Activated naive CD8-positive, alpha-beta T cell treated with anti-CD3 and anti-CD28 coated beads for 36 hours (primary cell): ENCODE results near the gene PHKA2. TPM values are rescaled to one million over a fixed set of nuclear protein-coding genes. Genes with fewer than 3 reads are reported as not detected.

Source experiments
- DNase-seq: peaks from one replicate; pipeline ENCODE4 v3.0.0; 2021
- H3K27ac Mint-ChIP-seq: one replicate; pipeline ENCODE4 v1.8.0; 2022; ENCODE audit warnings: mild to moderate bottlenecking, moderate library complexity, mixed read lengths
- H3K27me3 Mint-ChIP-seq: one replicate; pipeline ENCODE4 v1.8.0; 2022; ENCODE audit warnings: mild to moderate bottlenecking, mixed read lengths
- H3K36me3 Mint-ChIP-seq: one replicate; pipeline ENCODE4 v1.8.0; 2021; ENCODE audit warnings: mild to moderate bottlenecking, mixed read lengths
- H3K4me1 Mint-ChIP-seq: one replicate; pipeline ENCODE4 v1.8.0; 2021; ENCODE audit warnings: mixed read lengths
- H3K4me3 Mint-ChIP-seq: one replicate; pipeline ENCODE4 v1.8.0; 2022; ENCODE audit warnings: mild to moderate bottlenecking, moderate library complexity, mixed read lengths
- H3K9me3 Mint-ChIP-seq: one replicate; pipeline ENCODE4 v1.8.0; 2022; ENCODE audit warnings: mixed read lengths
- total RNA-seq, 2 experiments: library from RNA; stranded (reverse); gene quantifications; one replicate each; pipeline ENCODE4 v1.2.3, GENCODE V29; 2021

The PHKA2 gene
- total RNA-seq, 2 experiments from 2014 or later: 18.2 to 18.6 TPM

GRCh38 chrX:18929775-18930174 lies 54.1 kb downstream of the PHKA2 start:
- H3K9me3 Mint-ChIP-seq: no peaks in the 10 kb centered on the region
- H3K36me3 Mint-ChIP-seq: no peaks in the 10 kb centered on the region
- DNase-seq: no peak
- no peak overlapping the region for H3K4me3 Mint-ChIP-seq
- H3K27me3 Mint-ChIP-seq: no peaks in the 10 kb centered on the region
- H3K4me1 Mint-ChIP-seq: no peaks in the 10 kb centered on the region
- H3K27ac Mint-ChIP-seq: no peak overlapping the region

DNA sequence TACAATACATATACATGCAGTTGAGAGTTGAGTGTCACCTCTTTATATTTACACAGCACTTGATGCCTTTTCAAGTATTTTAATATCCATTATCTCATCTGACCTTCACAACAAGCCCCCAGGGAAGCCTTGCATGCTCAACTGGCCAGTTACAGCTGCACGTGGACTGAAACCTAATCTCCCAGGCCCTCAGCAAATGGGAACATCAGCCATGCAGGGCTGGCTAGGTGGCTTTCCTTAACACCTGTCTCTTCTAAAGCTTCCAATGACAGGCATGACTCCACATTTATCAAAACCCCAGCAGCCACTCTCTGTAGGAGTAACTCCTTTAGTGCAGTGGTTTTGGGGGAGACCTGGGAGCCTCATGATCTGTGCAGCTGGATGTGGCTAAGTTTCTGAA lies 56.4 kb downstream of the PHKA2 start:
- Mint-ChIP-seq H3K4me1 (no peaks in the 10 kb centered on the region), H3K4me3 (no peak overlapping the region), H3K36me3 (no peaks in the 10 kb centered on the region), H3K27me3 (no peaks in the 10 kb centered on the region), H3K9me3 (no peaks in the 10 kb centered on the region), H3K27ac (no peak overlapping the region)
- no peak for DNase-seq

DNA sequence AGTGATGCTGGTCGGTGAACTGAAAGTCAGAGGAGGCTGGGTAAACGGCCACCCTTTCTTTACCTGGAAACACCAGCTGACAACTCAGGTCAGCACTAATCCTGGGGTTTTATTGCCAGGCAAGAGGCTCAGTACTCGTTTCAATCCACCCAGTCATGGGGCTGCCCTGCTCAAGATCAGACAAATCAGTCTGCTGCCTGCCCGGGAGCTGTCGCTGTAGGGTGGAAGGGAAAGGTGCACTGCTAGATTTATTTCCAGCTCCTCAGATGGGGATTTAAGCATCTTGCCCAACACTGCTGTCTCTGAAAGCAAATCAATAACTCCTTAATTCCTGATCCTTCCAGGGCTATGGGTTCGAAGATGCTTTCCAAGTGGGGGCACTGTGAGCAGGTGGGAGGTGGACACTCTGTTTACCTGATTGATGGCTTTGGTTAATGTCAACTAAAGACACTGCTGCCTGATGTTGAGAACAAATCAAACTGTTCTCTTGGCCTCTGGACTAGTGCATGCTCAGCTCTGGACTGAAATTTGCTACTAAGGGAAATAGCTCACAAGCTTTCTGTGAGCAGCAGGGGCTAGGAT lies 59.3 kb downstream of the PHKA2 start:
- H3K27ac Mint-ChIP-seq: no peak overlapping the region
- H3K36me3 Mint-ChIP-seq: no peaks in the 10 kb centered on the region
- H3K4me3 Mint-ChIP-seq: no peak overlapping the region
- no peaks in the 10 kb centered on the region for H3K27me3 Mint-ChIP-seq
- no peaks in the 10 kb centered on the region for H3K9me3 Mint-ChIP-seq
- H3K4me1 Mint-ChIP-seq: no peaks in the 10 kb centered on the region
- no peak for DNase-seq

GRCh38 chrX:18920566-18920965 lies 63.3 kb downstream of the PHKA2 start:
- no peak for DNase-seq
- no peaks in the 10 kb centered on the region for H3K27me3 Mint-ChIP-seq
- peaks cover 23% of the 10 kb centered on the region for H3K36me3 Mint-ChIP-seq
- no peaks in the 10 kb centered on the region for H3K9me3 Mint-ChIP-seq
- H3K4me3 Mint-ChIP-seq: no peak overlapping the region
- H3K4me1 Mint-ChIP-seq: no peaks in the 10 kb centered on the region
- no peak overlapping the region for H3K27ac Mint-ChIP-seq

- DNase-seq: no peak
- no peaks in the 10 kb centered on the region for H3K27me3 Mint-ChIP-seq
- H3K9me3 Mint-ChIP-seq: no peaks in the 10 kb centered on the region
- H3K27ac Mint-ChIP-seq: no peak overlapping the region
- peaks cover 24% of the 10 kb centered on the region for H3K36me3 Mint-ChIP-seq
- H3K4me3 Mint-ChIP-seq: no peak overlapping the region
- H3K4me1 Mint-ChIP-seq: no peaks in the 10 kb centered on the region
Observed at GRCh38 chrX:18920079-18920478, 63.8 kb downstream of the PHKA2 start.

GRCh38 chrX:18917831-18918230 lies 66.1 kb downstream of the PHKA2 start:
- Mint-ChIP-seq H3K27ac (no peak overlapping the region), H3K27me3 (no peaks in the 10 kb centered on the region), H3K9me3 (no peaks in the 10 kb centered on the region), H3K36me3 (peaks cover 24% of the 10 kb centered on the region), H3K4me1 (no peaks in the 10 kb centered on the region), H3K4me3 (no peak overlapping the region)
- DNase-seq: no peak

GRCh38 chrX:18906286-18906685 lies 77.6 kb downstream of the PHKA2 start:
- H3K4me3 Mint-ChIP-seq: no peak overlapping the region
- no peak overlapping the region for H3K27ac Mint-ChIP-seq
- H3K9me3 Mint-ChIP-seq: no peaks in the 10 kb centered on the region
- H3K4me1 Mint-ChIP-seq: no peaks in the 10 kb centered on the region
- DNase-seq: no peak
- no peaks in the 10 kb centered on the region for H3K27me3 Mint-ChIP-seq
- peaks cover 2% of the 10 kb centered on the region for H3K36me3 Mint-ChIP-seq

DNA sequence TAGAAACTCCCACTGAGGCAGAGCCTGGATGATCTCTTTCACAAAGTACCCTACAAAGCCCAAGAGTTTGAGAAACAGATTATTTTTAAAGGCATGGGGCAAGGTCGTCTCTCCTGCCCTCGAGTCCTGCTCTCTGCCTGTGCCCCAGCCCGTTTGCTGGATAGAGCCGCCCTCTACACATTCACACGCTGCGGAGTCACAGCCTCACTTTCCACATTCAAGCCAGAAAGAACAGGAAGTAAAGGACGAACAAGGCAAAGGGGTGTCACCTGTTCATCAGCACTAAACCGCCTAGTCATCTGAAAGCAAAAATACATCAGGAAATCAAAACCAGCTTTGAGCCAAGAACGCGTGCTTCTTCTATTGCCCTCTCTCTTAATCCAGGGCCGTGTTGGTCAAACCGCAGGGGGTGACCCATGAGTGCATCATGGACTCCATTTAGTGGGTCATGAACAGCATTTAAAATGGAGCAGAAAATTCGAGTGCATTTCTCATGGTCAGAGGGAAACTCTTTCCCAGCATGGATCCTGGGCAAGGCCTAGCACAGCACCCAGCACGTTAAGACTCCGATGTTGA lies 83.4 kb downstream of the PHKA2 start:
- Mint-ChIP-seq H3K9me3 (no peaks in the 10 kb centered on the region), H3K4me1 (no peaks in the 10 kb centered on the region), H3K36me3 (no peaks in the 10 kb centered on the region), H3K27me3 (no peaks in the 10 kb centered on the region), H3K4me3 (no peak overlapping the region), H3K27ac (no peak overlapping the region)
- no peak for DNase-seq

GRCh38 chrX:18899796-18900380 lies 84.0 kb downstream of the PHKA2 start:
- no peaks in the 10 kb centered on the region for H3K36me3 Mint-ChIP-seq
- H3K27ac Mint-ChIP-seq: no peak overlapping the region
- H3K9me3 Mint-ChIP-seq: no peaks in the 10 kb centered on the region
- H3K4me1 Mint-ChIP-seq: no peaks in the 10 kb centered on the region
- no peak for DNase-seq
- no peak overlapping the region for H3K4me3 Mint-ChIP-seq
- no peaks in the 10 kb centered on the region for H3K27me3 Mint-ChIP-seq

DNA sequence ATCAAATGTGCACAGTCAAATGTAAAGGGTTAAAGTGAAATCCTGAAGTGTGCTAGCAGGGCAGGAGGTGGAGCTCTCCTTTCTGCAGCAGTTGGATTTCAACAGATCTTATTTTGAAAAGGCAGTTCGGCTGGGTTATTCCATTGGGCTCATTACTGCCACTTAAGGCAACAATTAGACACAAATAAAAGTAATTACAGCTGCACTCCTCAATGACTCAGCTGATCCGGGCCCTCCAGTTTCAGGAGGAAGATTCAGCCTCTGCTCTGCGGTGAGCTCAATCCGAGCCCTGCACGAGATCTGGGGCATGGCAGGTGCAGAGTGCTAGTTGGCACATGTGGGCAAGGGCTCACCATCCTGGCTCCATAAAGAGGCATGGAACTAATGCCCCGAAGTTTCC lies 85.4 kb downstream of the PHKA2 start:
- Mint-ChIP-seq H3K4me1 (no peaks in the 10 kb centered on the region), H3K36me3 (no peaks in the 10 kb centered on the region), H3K4me3 (no peak overlapping the region), H3K9me3 (no peaks in the 10 kb centered on the region), H3K27ac (no peak overlapping the region), H3K27me3 (no peaks in the 10 kb centered on the region)
- no peak for DNase-seq

GRCh38 chrX:18898091-18898490 lies 85.8 kb downstream of the PHKA2 start:
- DNase-seq: no peak
- Mint-ChIP-seq H3K27me3 (no peaks in the 10 kb centered on the region), H3K36me3 (no peaks in the 10 kb centered on the region), H3K27ac (no peak overlapping the region), H3K4me1 (no peaks in the 10 kb centered on the region), H3K4me3 (no peak overlapping the region), H3K9me3 (no peaks in the 10 kb centered on the region)

GRCh38 chrX:18897611-18898010 lies 86.3 kb downstream of the PHKA2 start:
- Mint-ChIP-seq H3K4me3 (no peak overlapping the region), H3K4me1 (no peaks in the 10 kb centered on the region), H3K27me3 (no peaks in the 10 kb centered on the region), H3K9me3 (no peaks in the 10 kb centered on the region), H3K27ac (no peak overlapping the region), H3K36me3 (no peaks in the 10 kb centered on the region)
- no peak for DNase-seq

DNA sequence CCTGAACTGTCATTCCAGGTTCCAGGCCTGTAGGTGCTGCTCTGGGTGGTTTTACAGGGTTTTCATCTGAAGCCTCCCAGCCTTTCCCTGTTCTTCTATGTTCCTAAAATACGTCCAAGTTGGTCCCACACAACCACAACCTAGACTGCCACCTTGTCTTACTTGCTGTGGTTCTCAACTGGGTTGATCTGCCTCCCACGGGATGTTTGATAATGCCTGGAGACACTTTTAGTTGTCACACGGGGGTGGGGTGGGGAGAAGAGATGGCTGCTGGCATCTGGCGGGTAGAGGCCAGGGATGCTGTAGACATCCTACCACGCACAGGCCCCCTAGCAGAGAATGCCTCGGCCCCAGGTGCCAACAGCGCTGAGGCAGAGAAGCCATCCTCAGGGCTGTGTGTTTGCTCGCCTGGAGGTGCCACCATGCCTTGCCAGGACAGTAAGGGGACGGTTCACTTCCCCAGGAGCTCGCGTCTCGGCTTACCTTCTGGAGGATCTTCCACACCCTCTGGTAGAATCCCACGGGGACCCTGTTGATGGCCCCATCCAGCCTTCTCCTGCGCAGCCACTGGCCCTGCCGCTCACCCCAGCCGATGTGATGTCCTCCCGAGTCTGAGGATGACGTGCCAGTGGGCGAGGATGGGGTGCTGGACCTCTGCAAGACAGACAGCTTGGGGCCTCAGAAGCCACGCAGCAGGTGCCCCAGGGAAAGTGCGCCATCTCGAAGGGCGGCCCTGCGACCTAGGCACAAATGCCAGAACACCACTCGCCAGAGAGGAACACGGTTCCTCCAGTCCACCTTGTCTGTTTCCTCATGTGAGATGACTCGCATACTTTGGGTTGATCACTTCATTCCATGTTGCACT lies 87.0 kb downstream of the PHKA2 start:
- Mint-ChIP-seq H3K4me3 (no peak overlapping the region), H3K36me3 (no peaks in the 10 kb centered on the region)
- DNase-seq: no peak

DNA sequence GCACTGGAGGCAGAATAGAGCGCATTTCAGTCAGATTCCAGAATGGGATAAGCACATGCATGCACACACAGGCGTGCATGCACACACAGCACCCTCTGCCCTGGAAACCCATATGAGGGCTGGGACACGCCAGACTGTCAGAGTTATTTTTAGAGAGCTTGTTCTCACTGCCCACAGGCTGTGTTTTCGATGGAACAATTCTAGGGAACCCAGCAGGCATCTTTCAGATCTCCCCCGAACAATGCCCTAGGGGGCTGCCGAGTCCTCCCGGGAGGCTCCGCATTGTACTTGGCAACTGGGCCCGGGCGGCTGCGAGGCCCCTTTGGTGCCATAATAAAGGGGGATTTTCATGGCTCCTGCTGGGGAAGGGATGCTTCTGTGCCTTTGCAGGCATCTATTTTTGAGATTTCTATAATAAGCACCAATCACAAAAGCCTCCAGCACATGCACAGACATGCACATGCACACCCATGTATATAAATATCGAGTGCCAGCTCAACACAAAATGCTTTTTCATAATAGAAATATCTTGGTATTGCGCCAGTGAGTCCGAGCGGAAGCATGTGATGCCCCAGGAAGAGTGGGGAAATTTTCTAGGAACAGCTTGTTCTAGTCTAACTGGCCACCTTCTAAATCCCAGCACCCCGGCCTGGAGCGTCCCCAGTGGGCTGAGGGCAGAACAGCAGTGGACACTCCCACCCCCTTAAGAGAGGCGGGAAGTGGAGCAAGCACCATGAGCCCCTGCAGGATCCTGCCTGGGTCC lies 88.5 kb downstream of the PHKA2 start:
- H3K4me3 Mint-ChIP-seq: no peak overlapping the region
- H3K36me3 Mint-ChIP-seq: no peaks in the 10 kb centered on the region
- H3K27me3 Mint-ChIP-seq: no peaks in the 10 kb centered on the region
- no peak overlapping the region for H3K27ac Mint-ChIP-seq
- no peaks in the 10 kb centered on the region for H3K4me1 Mint-ChIP-seq
- no peak for DNase-seq
- H3K9me3 Mint-ChIP-seq: no peaks in the 10 kb centered on the region

More for the DNA sequence above, 87.0 kb downstream of the PHKA2 start:
- Mint-ChIP-seq H3K27me3 (no peaks in the 10 kb centered on the region), H3K9me3 (no peaks in the 10 kb centered on the region), H3K4me1 (no peaks in the 10 kb centered on the region), H3K27ac (no peak overlapping the region)

DNA sequence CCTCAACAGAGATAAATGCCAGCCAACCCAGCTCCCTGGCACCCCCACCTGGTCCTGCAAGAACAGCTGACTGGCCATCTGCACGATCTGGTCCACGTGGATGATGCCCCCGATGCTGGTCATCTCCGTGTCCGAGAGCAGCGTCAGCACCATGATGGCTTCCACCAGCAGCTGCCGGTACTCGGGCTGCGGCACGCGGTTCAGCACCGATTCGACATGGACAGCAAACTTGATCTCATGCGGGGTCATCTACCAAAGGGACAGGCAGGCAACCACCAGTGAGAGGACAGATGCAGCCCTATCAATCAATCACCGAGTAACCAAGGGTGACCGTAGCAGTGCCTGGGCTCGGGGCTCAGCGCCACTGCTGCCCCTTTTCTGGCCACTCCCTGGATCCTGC lies 89.8 kb downstream of the PHKA2 start:
- H3K4me3 Mint-ChIP-seq: no peak overlapping the region
- peaks cover 4% of the 10 kb centered on the region for H3K4me1 Mint-ChIP-seq

More for the DNA sequence above, 89.8 kb downstream of the PHKA2 start:
- no peaks in the 10 kb centered on the region for H3K27me3 Mint-ChIP-seq
- H3K9me3 Mint-ChIP-seq: no peaks in the 10 kb centered on the region
- H3K27ac Mint-ChIP-seq: no peak overlapping the region
- no peak for DNase-seq
- no peaks in the 10 kb centered on the region for H3K36me3 Mint-ChIP-seq
